ENCODE measurements around the gene HSPBP1.

Gene HSPBP1

GRCh38 chr19:55252760-55253663 lies 26.9 kb downstream of the HSPBP1 start:
- H3K9me3 ChIP-seq (ENCODE audit: control insufficient read depth, low read length) = no peaks in the 10 kb centered on the region
- 96 to 98% methylated on average over 18 to 19 of the region's 21 CpGs for WGBS, 2 experiments (ENCODE audit: insufficient coverage in 2 of 2)
- H3K27ac ChIP-seq (ENCODE audit: low read depth, low read length, severe bottlenecking) = no peak overlapping the region
- H3K36me3 ChIP-seq (ENCODE audit: control insufficient read depth, insufficient read depth, low read length) = peaks cover 39% of the 10 kb centered on the region
- H3K4me3 ChIP-seq (ENCODE audit: extremely low read depth, insufficient read depth, low read length, poor library complexity, severe bottlenecking) = no peak overlapping the region
- peaks cover 34% of the 10 kb centered on the region for H3K4me1 ChIP-seq (ENCODE audit: control insufficient read depth, insufficient read depth, low read length, poor library complexity, severe bottlenecking)

- WGBS, 2 experiments (ENCODE audit: insufficient coverage in 2 of 2) = 85 to 87% methylated on average over 12 of the region's 19 CpGs
- peaks cover 26% of the 10 kb centered on the region for H3K4me1 ChIP-seq (ENCODE audit: control insufficient read depth, insufficient read depth, low read length, poor library complexity, severe bottlenecking)
Measured at GRCh38 chr19:55251341-55252081, 28.4 kb downstream of the HSPBP1 start.

GRCh38 chr19:55250262-55251036 lies 29.5 kb downstream of the HSPBP1 start:
- Histone ChIP-seq H3K36me3 (ENCODE audit: control insufficient read depth, insufficient read depth, low read length) (peaks cover 49% of the 10 kb centered on the region), H3K27ac (ENCODE audit: low read depth, low read length, severe bottlenecking) (no peak overlapping the region), H3K4me1 (ENCODE audit: control insufficient read depth, insufficient read depth, low read length, poor library complexity, severe bottlenecking) (peaks cover 18% of the 10 kb centered on the region), H3K4me3 (ENCODE audit: extremely low read depth, insufficient read depth, low read length, poor library complexity, severe bottlenecking) (no peak overlapping the region), H3K9me3 (ENCODE audit: control insufficient read depth, low read length) (no peaks in the 10 kb centered on the region)
- 93 to 94% methylated on average over 15 to 16 of the region's 18 CpGs for WGBS, 2 experiments (ENCODE audit: insufficient coverage in 2 of 2)

More at GRCh38 chr19:55251341-55252081, 28.4 kb downstream of the HSPBP1 start:
- Histone ChIP-seq H3K9me3 (ENCODE audit: control insufficient read depth, low read length) (no peaks in the 10 kb centered on the region), H3K36me3 (ENCODE audit: control insufficient read depth, insufficient read depth, low read length) (peaks cover 48% of the 10 kb centered on the region), H3K27ac (ENCODE audit: low read depth, low read length, severe bottlenecking) (peak overlapping the region; percentile 8), H3K4me3 (ENCODE audit: extremely low read depth, insufficient read depth, low read length, poor library complexity, severe bottlenecking) (no peak overlapping the region)

GRCh38 chr19:55249841-55250240 lies 30.1 kb downstream of the HSPBP1 start:
- H3K4me3 ChIP-seq (ENCODE audit: extremely low read depth, insufficient read depth, low read length, poor library complexity, severe bottlenecking) = no peak overlapping the region
- peaks cover 52% of the 10 kb centered on the region for H3K36me3 ChIP-seq (ENCODE audit: control insufficient read depth, insufficient read depth, low read length)
- 91 to 97% methylated on average over 11 of the region's 11 CpGs for WGBS, 2 experiments (ENCODE audit: insufficient coverage in 2 of 2)
- H3K9me3 ChIP-seq (ENCODE audit: control insufficient read depth, low read length) = no peaks in the 10 kb centered on the region
- peaks cover 18% of the 10 kb centered on the region for H3K4me1 ChIP-seq (ENCODE audit: control insufficient read depth, insufficient read depth, low read length, poor library complexity, severe bottlenecking)
- no peak overlapping the region for H3K27ac ChIP-seq (ENCODE audit: low read depth, low read length, severe bottlenecking)

- peaks cover 18% of the 10 kb centered on the region for H3K4me1 ChIP-seq (ENCODE audit: control insufficient read depth, insufficient read depth, low read length, poor library complexity, severe bottlenecking)
- WGBS, 2 experiments (ENCODE audit: insufficient coverage in 2 of 2) = 94 to 98% methylated on average over 7 to 9 of the region's 9 CpGs
- H3K27ac ChIP-seq (ENCODE audit: low read depth, low read length, severe bottlenecking) = no peak overlapping the region
- peaks cover 55% of the 10 kb centered on the region for H3K36me3 ChIP-seq (ENCODE audit: control insufficient read depth, insufficient read depth, low read length)
- no peaks in the 10 kb centered on the region for H3K9me3 ChIP-seq (ENCODE audit: control insufficient read depth, low read length)
- H3K4me3 ChIP-seq (ENCODE audit: extremely low read depth, insufficient read depth, low read length, poor library complexity, severe bottlenecking) = no peak overlapping the region
Measured at GRCh38 chr19:55248704-55249103, 31.2 kb downstream of the HSPBP1 start.

GRCh38 chr19:55248166-55248675 lies 31.7 kb downstream of the HSPBP1 start:
- Histone ChIP-seq H3K4me3 (ENCODE audit: extremely low read depth, insufficient read depth, low read length, poor library complexity, severe bottlenecking) (no peak overlapping the region), H3K27ac (ENCODE audit: low read depth, low read length, severe bottlenecking) (no peak overlapping the region), H3K4me1 (ENCODE audit: control insufficient read depth, insufficient read depth, low read length, poor library complexity, severe bottlenecking) (peaks cover 18% of the 10 kb centered on the region), H3K9me3 (ENCODE audit: control insufficient read depth, low read length) (no peaks in the 10 kb centered on the region), H3K36me3 (ENCODE audit: control insufficient read depth, insufficient read depth, low read length) (peaks cover 53% of the 10 kb centered on the region)
- WGBS, 2 experiments (ENCODE audit: insufficient coverage in 2 of 2) = 91 to 93% methylated on average over 10 of the region's 10 CpGs

- Histone ChIP-seq H3K4me3 (ENCODE audit: extremely low read depth, insufficient read depth, low read length, poor library complexity, severe bottlenecking) (no peak overlapping the region), H3K9me3 (ENCODE audit: control insufficient read depth, low read length) (no peaks in the 10 kb centered on the region), H3K27ac (ENCODE audit: low read depth, low read length, severe bottlenecking) (no peak overlapping the region), H3K4me1 (ENCODE audit: control insufficient read depth, insufficient read depth, low read length, poor library complexity, severe bottlenecking) (peaks cover 18% of the 10 kb centered on the region), H3K36me3 (ENCODE audit: control insufficient read depth, insufficient read depth, low read length) (peaks cover 54% of the 10 kb centered on the region)
- 87 to 91% methylated on average over 7 to 8 of the region's 10 CpGs for WGBS, 2 experiments (ENCODE audit: insufficient coverage in 2 of 2)
Measured at GRCh38 chr19:55247621-55248099, 32.2 kb downstream of the HSPBP1 start.

GRCh38 chr19:55246462-55247451 lies 33.2 kb downstream of the HSPBP1 start:
- Histone ChIP-seq H3K36me3 (ENCODE audit: control insufficient read depth, insufficient read depth, low read length) (peaks cover 61% of the 10 kb centered on the region), H3K27ac (ENCODE audit: low read depth, low read length, severe bottlenecking) (no peak overlapping the region), H3K4me1 (ENCODE audit: control insufficient read depth, insufficient read depth, low read length, poor library complexity, severe bottlenecking) (peaks cover 14% of the 10 kb centered on the region), H3K4me3 (ENCODE audit: extremely low read depth, insufficient read depth, low read length, poor library complexity, severe bottlenecking) (no peak overlapping the region), H3K9me3 (ENCODE audit: control insufficient read depth, low read length) (no peaks in the 10 kb centered on the region)
- WGBS, 2 experiments (ENCODE audit: insufficient coverage in 2 of 2) = 93 to 95% methylated on average over 28 to 37 of the region's 40 CpGs

GRCh38 chr19:55245236-55245904 lies 34.5 kb downstream of the HSPBP1 start:
- Histone ChIP-seq H3K4me1 (ENCODE audit: control insufficient read depth, insufficient read depth, low read length, poor library complexity, severe bottlenecking) (peaks cover 9% of the 10 kb centered on the region), H3K36me3 (ENCODE audit: control insufficient read depth, insufficient read depth, low read length) (peaks cover 66% of the 10 kb centered on the region), H3K9me3 (ENCODE audit: control insufficient read depth, low read length) (no peaks in the 10 kb centered on the region), H3K4me3 (ENCODE audit: extremely low read depth, insufficient read depth, low read length, poor library complexity, severe bottlenecking) (no peak overlapping the region), H3K27ac (ENCODE audit: low read depth, low read length, severe bottlenecking) (no peak overlapping the region)
- 94 to 99% methylated on average over 15 to 21 of the region's 23 CpGs for WGBS, 2 experiments (ENCODE audit: insufficient coverage in 2 of 2)

Data from mesodermal cell (in vitro differentiated cells).